HS-5 (cell line): ENCODE data around the gene PRKRA.
"Not testable (repeated sequence)": the region's sequence is repeated elsewhere in the genome, so short reads cannot be mapped to it uniquely, and the experiment has no call there.

ENCODE experiments used
- DNase-seq: peaks from one replicate; pipeline ENCODE4 v3.0.0-alpha.2; 2012; ENCODE audit warnings: low read depth

Gene PRKRA

DNA sequence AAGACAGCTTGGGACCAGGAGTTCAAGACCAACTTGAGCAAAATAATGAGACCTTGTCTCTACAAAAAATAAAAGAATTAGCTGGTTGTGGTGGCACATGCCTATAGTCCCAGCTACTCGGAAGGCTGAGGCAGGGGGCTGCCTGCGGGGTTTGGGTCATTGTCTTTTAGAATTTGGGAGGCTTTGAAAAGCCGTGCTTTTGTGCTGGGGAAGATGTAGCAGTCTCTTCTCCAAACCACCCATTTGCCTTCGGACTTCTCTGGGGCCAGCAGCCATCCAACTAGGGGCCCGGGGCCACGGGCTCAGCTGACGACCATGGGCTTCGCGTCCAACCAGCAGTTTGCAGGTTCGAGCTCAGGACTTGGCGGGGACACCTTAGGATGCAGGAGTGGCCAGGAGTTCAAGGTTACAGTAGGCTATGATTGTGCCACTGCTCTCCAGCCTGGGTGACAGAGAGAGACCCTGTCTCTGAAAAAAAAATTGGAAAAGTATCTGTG is 6.5 kb upstream of the PRKRA start:
- DNase-seq, result no peak

GRCh38 chr2:178455947-178456346 is 5.0 kb upstream of the PRKRA start:
- DNase-seq, result no peak

- no peak for DNase-seq
Observed at GRCh38 chr2:178452870-178453269, 1.9 kb upstream of the PRKRA start.

DNA sequence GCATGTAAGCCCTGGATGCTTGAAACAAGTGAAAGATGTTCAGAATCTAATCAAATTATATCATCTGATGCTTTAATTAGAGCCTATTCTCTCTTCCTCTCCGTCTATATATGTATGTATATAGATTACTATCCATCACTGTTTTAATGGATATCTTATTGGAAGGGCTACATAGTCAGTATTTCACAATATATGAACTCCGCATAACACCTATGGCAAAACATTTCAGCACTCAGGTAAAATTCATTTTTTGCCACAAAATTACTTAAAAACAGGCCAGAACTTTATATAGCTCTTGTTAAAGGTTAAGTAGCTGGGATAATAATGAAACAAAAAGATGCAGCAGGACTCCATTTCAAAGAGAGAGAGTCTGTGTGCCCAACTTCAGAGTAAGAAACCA is 1.4 kb upstream of the PRKRA start:
- DNase-seq, result no peak

DNA sequence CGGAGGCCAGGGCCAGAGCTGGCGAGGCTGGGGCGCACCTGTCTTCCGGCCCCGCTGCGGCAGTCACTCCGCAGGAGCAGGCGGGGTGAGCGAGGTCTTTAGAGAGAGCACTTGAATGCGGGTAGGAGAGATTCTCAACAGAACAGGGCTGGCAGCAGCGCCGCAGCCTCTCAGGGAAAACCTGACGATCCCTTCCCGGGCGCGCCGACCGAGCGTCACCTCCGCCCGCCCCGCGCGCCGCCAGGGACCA is 526 bp downstream of the PRKRA start:
- no peak for DNase-seq

GRCh38 chr2:178449700-178450523 is 1.1 kb downstream of the PRKRA start:
- no peak for DNase-seq

GRCh38 chr2:178448968-178449661 is 1.9 kb downstream of the PRKRA start:
- no peak for DNase-seq

DNA sequence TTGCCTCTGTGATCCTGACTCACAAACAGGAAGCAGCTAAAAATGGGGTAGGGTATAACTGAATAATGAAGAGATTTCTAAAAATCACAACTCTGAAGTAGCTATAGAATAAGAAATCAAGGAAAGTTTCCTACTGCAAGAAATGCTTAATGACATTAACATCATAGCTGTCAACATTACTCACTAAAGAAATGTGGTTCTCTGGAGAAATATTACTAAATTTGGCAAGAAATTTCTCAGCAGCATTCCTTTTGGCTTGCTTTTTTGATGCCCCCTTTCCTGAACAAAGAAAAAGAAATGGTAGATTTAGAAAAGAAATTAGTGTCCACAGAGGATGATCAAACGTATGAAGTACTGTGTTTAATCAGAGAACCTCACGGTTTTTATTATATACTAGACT is 9.5 kb downstream of the PRKRA start:
- DNase-seq, result no peak

- DNase-seq, result no peak
Observed at GRCh38 chr2:178436662-178437061, 14.3 kb downstream of the PRKRA start.

DNA sequence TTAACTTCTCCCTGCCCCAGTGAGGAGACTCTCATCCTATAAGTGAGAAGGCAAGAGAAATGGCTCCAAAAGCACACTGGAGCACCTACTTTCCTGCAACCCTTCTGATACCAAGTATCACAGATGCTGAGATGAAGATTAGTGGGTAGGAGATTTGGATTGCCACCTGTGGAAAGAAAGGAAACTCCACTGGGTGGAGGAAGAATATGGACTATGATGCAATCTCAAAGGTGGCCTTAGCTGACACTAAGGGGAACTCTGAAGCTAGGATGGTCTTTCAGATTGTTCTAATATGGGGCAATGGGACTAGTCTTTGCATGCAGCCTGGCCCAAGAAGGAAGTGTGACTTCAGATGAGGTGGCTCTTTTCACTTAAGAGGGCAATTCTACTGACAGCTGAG is 21.6 kb downstream of the PRKRA start:
- no peak for DNase-seq

DNA sequence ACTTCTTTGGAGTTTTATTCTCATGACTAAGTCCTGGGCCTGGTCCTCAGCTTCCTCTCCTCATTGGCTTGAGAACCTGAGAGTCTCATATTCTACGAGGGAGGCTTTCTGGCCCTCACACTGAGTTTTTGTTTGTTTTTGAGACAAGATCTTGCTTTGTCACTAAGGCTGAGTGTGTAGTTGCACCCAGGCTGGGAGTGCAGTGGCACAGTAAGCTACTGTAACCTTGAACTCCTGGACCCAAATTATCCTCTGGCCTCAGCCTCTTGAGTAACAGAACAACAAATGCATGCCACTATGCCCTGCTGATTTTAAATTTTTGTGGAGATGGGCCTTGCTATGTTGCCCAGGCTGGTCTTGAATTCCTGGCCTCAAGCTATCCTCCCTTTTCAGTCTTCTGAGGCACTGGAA is 22.6 kb downstream of the PRKRA start:
- DNase-seq, result no peak

DNA sequence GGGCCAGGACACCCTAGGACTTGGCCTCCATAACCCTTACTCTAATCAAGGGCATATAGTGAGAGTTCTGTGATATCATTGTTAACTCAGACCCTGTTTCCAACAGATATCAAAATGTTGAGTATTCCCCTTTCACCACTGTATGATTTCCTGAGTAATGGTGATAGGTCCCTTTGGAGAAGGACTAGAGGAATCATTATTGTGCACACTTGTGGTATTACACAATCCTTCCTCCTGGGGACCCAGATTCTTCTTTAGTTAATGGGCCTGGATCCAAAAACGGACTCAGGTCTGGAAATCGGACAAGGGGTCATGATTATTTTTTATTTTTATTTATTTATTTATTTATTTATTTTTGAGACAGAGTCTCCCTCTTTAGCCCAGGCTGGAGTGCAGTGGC is 23.5 kb downstream of the PRKRA start:
- DNase-seq, result no peak

DNA sequence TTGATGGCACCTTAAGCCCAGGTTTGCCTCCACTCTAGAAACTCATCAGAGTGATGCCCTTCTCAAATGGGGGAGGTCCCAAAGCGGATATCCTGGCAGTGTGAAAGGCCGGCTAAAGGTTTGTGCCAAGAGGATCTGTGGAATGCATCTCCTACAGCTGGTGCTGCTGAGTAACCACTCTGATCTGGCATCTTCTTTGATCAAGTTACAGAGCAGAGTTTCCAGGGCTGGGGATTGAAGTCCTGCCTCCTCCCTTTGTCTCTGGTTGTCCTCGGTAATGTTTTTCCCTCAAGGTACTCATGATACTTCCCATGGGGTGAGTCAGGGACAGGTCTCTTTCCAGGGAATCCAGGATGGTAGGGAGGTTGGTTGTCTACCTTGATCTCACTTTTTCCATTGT is 24.6 kb downstream of the PRKRA start:
- DNase-seq, result no peak

- DNase-seq, result no peak
Observed at GRCh38 chr2:178425255-178425827, 25.6 kb downstream of the PRKRA start.

- DNase-seq, result not testable (repeated sequence)
Observed at GRCh38 chr2:178423746-178424145, 27.2 kb downstream of the PRKRA start.

DNA sequence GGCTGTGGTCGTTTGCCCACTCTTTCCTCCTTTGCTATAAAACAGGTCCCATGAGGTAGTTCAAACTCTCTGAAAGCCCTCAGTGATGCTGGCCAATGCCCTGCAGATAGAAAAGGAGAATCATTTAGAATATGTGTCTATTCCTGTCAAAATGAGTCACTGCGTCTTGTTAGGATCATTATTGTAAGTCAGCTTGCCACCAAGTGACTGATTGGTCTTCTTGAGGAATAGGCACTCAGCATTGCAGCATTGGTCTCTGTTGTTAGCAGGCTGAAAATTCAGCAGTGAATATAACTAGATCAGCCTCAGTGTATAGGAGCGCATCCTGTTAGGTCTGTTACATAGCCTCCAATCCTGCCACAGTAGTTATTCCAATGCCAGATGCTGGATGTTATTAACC is 28.9 kb downstream of the PRKRA start:
- DNase-seq, result no peak

DNA sequence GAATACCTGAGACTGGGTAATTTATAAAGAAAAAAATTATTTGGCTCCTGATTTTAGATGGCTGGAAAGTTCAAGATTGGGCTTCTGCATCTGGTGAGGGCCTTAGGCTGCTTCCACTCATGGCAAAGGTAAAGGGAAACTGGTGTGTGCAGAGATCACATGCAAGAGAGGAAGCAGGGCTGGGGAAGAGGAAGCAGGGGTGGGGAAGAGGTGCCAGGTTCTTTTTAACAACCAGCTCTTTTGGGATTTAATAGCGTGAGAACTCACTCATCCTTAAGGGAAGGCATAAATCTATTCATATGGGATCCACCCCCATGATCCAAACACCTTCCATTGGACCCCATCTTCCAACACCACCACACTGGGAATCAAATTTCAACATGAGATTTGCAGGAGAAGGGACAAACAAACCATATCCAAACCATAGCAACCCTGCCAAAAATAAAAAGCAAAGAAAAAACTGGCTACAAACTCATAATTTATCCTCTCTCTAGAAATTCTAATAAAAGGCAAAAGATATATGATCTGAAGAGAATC is 30.4 kb downstream of the PRKRA start:
- no peak for DNase-seq

DNA sequence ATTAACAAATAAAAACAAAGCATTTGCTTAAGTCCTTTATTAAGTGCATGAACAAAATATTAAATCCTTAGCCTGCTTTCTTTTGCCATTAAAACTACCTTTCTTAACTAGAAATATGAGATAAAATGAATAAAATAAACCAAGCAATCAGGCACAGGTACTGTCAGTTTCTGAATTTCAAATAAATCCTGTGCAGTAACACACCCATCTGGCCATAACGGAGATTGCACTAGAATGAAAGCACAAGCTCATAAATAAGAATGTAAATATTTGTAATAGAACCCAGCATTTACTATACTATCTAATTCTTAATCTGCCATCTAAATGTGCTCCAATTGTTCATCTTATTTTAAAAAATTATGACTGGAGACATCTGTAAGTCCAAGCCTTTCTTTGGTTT is 31.9 kb downstream of the PRKRA start:
- no peak for DNase-seq

- DNase-seq, result no peak
Observed at GRCh38 chr2:178418426-178418825, 32.5 kb downstream of the PRKRA start.

- no peak for DNase-seq
Observed at GRCh38 chr2:178417916-178418315, 33.1 kb downstream of the PRKRA start.

- no peak for DNase-seq
Observed at GRCh38 chr2:178415979-178416378, 35.0 kb downstream of the PRKRA start.

- DNase-seq, result peak; percentile 92
Observed at GRCh38 chr2:178414266-178415247, 36.4 kb downstream of the PRKRA start.
